PC-9 (cell line): ENCODE measurements around the gene CPVL.

Experiments
- CTCF ChIP-seq: fragments of 200-600 bp; sonication (generic); conservative IDR thresholded peaks from 2 replicates; pipeline ENCODE4 v1.6.1; 2017; ENCODE audit warnings: mixed run types, antibody characterized with exemption, mild to moderate bottlenecking, moderate library complexity
- EZH2 ChIP-seq: fragments of 200-600 bp; sonication (generic); IDR thresholded peaks from 2 replicates; pipeline ENCODE4 v1.8.0; 2017; ENCODE audit warnings: antibody characterized with exemption, low read depth

DNA sequence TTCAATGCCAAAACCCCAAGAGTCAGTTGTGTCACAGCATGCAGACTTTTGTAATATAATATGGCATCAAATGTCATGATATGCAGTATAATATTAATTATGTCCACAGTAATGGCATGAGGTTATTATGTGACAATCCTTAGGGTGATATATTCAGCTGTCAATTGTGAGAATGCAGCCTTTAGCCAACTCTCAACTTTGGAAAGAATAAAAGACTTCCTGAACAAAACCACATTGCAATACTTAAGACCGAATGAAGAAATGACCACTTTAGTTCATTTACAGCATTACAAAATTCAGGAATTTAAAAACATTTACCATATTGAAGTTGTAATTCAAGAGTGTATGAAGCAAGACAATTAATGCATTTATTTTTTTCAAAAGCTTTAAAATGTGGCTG is 45.4 kb downstream of the CPVL start:
- TF ChIP-seq CTCF (no peak), EZH2 (no peak)
